Central memory CD8-positive, alpha-beta T cell (primary cell): ENCODE measurements around the gene EIF1.
A peak's percentile ranks its signal among the peaks of the same experiment; 100 is the strongest.
"Not testable (repeated sequence)": the region's sequence is repeated elsewhere in the genome, so short reads cannot be mapped to it uniquely, and the experiment has no call there.

Experiments used
- ATAC-seq: fragments of 150-1000 bp; cut with Tn5 transposase; replicated peaks from 2 replicates; pipeline ENCODE4 v1.10.0; 2022; ENCODE audit warnings: mild to moderate bottlenecking, moderate FRiP score, moderate number of reproducible peaks; ENCODE audit not compliant: poor library complexity, severe bottlenecking; ENCODE audit errors: extremely low read depth
- DNase-seq, 2 donors: peaks; one replicate each; pipeline ENCODE4 v3.0.0; 2021; ENCODE audit warnings: low spot score in 2 of 2
- H3K27ac Mint-ChIP-seq: one replicate; pipeline ENCODE4 v1.8.0; 2022; ENCODE audit warnings: low read depth, mild to moderate bottlenecking, moderate library complexity, mixed read lengths
- H3K27me3 Mint-ChIP-seq: one replicate; pipeline ENCODE4 v1.8.0; 2022; ENCODE audit warnings: mixed read lengths
- H3K36me3 Mint-ChIP-seq: one replicate; pipeline ENCODE4 v1.8.0; 2022; ENCODE audit warnings: mild to moderate bottlenecking, moderate library complexity, mixed read lengths; ENCODE audit not compliant: insufficient read depth
- H3K4me1 Mint-ChIP-seq: one replicate; pipeline ENCODE4 v1.8.0; 2022; ENCODE audit warnings: mixed read lengths
- H3K4me3 Mint-ChIP-seq: one replicate; pipeline ENCODE4 v1.8.0; 2022; ENCODE audit warnings: mild to moderate bottlenecking, moderate library complexity, mixed read lengths
- H3K9me3 Mint-ChIP-seq: one replicate; pipeline ENCODE4 v1.8.0; 2022; ENCODE audit warnings: mixed read lengths

The EIF1 gene

DNA sequence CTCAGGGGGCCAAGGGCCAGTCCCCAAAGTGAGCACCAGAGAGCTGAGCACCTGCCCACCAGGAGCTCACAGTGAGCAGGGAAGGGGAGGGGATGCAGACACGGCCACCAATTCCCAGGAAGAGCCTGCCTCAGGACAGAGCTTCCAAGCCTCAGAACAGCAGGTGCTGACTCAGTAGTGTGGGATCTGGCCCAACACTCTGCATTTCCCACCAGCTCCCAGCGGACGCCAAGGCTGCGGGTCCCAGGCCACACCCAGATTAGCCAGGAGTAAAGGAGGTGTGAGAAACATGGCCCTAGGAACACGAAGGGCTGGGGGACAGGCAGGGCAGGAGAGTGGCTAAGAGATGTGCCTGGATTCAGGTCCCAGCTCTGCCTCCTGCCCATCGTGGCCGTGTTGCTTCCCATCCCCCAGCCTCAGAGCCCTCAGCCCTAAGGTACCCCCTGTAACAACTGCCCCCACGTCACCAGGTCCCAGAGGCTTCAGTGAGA is 28.4 kb upstream of the EIF1 start:
- no peak overlapping the region for H3K27ac Mint-ChIP-seq
- no peaks in the 10 kb centered on the region for H3K9me3 Mint-ChIP-seq
- no peak overlapping the region for H3K4me3 Mint-ChIP-seq
- peaks cover 4% of the 10 kb centered on the region for H3K4me1 Mint-ChIP-seq
- no peak for ATAC-seq
- no peak for DNase-seq
- H3K36me3 Mint-ChIP-seq: peaks cover 5% of the 10 kb centered on the region
- no peaks in the 10 kb centered on the region for H3K27me3 Mint-ChIP-seq

DNA sequence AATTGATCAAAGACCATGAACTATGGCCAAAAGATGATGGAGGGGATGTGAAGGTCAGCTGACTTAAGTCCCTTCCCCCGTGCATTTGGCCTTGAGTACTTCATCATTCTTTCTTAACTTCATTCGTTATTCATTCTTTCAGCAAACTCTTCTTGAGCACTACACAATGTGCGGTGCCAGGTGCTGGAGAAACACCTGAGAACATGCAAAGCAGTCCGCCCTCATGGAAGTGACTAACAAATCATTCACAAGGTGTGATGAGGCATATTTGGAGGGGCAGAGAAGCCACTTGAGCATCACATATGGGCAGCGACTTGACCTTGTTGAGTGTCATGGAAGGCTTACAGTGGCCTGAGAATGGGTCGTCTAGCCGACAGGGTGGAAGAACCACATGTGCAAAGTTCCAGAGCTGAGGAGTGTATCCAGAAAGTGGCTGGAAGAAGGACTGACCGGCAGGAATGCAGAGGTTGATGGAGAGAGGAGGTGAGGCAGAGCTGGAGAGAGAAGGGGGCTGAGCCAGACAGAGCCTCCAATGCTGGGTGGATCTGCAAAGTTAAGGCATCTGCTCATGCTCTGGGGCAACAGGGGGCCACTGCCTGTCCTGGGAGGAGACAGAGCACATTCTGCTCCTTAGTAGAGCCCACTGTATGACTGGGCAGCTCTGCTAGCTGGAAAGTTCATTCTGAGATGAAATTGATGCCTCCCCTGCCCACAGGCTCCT is 25.1 kb upstream of the EIF1 start:
- Mint-ChIP-seq H3K27me3 (no peaks in the 10 kb centered on the region), H3K27ac (no peak overlapping the region), H3K4me1 (peaks cover 24% of the 10 kb centered on the region), H3K9me3 (no peaks in the 10 kb centered on the region), H3K36me3 (peaks cover 11% of the 10 kb centered on the region), H3K4me3 (no peak overlapping the region)
- no peak for DNase-seq
- ATAC-seq: no peak

DNA sequence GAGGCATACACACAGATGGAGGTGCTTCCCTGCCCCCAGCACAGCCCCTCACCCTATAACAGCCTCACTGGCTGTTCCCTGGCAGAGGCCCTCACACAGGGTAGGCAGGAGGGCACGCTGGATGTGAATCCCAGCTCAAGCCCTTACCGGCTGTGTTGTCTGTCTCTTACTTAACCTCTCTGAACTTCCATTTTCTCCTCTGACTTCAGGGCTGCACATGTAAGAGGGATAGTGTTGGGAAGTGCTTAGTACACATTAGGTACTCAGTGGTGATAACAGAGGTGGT is 24.6 kb upstream of the EIF1 start:
- Mint-ChIP-seq H3K27ac (no peak overlapping the region), H3K36me3 (peaks cover 11% of the 10 kb centered on the region), H3K9me3 (no peaks in the 10 kb centered on the region), H3K4me1 (peaks cover 24% of the 10 kb centered on the region), H3K27me3 (no peaks in the 10 kb centered on the region), H3K4me3 (no peak overlapping the region)
- ATAC-seq (no peak), DNase-seq (no peak)

DNA sequence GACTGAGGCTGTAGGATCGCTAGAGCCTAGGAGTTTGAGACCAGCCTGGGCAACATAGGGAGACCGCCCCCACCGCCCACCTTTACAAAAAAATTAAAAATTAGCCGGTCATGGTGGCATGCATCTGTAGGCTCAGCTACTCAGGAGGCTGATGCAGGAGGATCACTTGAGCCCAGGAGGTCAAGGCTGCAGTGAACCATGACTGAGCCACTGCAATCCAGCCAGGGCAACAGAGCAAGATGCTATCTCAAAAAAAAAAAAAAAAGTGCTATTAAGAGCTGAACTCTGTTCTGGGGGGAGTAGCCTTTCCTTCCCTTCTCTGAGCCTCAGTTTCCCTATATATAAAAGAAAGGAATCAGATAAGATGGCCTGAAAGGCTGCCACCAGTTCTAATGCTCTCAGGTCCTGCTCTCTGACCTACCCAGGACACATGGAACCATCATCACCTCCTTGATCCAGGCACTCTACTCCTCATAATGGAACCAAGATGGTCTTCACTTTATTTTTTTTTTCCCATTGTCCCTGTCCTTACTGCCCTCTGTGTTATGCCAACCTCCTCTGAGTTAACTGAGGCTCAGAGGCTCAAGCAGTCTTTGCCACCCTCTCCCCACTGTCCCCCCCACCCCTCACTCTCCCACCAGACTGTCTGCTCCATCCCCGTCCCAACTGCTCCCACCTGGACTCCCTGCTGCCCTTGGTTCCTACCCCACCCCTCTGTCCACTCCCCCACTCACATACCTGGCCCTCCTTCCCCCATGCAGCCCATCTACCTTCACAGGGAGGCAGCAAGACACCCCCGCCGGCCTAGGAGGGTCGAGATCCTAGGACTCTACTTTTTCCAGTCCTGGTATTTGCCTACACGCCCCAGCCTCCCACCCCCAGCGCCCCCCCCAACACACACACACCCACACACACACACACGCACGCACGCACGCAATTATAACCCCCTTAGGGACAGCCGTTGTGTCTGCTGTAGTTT is 23.8 kb upstream of the EIF1 start:
- ATAC-seq: no peak
- Mint-ChIP-seq H3K27me3 (no peaks in the 10 kb centered on the region), H3K36me3 (peaks cover 11% of the 10 kb centered on the region), H3K27ac (peak overlapping the region; percentile 35), H3K4me3 (peak overlapping the region; percentile 88), H3K4me1 (peaks cover 24% of the 10 kb centered on the region), H3K9me3 (no peaks in the 10 kb centered on the region)
- no peak for DNase-seq

DNA sequence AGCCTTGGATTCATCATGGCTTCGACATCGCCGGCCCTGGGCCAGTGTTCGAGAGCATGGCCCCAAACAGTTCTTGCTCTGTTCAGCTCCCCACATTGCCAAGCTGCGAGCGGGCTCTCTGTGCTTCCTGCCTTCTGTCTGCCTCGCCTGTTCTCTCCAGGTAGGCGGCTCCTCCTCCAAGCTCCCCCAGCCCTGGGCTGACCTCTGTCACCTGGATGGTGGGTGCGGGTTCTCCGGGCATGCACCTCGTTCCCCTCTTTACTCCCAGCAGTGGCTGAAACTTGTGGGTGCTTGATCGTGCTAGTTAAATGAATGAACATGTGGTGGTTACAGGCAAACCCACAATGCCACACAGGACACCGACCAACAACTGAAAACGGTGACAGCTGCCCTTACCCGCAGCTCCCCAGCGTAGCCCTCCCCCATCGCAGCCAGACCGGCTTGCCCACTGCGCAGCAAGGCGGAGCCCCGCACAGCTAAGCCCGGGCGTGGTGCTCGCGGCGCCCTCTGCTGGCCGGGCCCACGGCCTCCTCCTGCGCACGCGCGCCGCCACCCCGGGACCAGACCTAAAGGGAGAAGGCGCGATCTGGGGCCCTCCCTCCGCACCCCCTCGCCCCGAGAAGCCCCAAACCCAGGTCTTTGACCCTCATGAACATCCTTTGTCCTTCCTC is 23.0 kb upstream of the EIF1 start:
- DNase-seq (peak; percentile 87 to 92), ATAC-seq (peak; percentile 78)
- H3K9me3 Mint-ChIP-seq: no peaks in the 10 kb centered on the region
- H3K4me1 Mint-ChIP-seq: peaks cover 24% of the 10 kb centered on the region
- H3K27me3 Mint-ChIP-seq: no peaks in the 10 kb centered on the region
- peak overlapping the region; percentile 97 for H3K27ac Mint-ChIP-seq
- peaks cover 9% of the 10 kb centered on the region for H3K36me3 Mint-ChIP-seq
- peak overlapping the region; percentile 88 for H3K4me3 Mint-ChIP-seq

DNA sequence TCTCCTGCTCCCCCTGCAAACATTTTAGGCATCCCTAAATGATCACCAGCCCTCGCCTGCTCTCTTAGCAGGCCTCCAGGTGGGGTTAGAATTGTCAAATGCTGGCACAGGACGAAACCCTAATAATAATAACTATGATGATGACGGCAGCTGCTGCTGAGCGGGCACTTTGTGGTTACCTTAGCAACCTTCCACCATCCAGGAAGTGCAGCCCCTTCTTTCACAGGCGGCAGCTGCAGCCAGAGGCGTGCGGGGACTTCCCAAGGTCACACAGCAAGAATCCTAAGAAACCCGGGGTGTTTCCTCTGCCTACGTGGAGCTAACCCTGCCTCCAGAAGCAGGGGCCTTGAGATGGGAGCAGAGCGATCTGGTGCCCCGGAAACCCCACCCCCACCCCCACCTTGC is 22.4 kb upstream of the EIF1 start:
- H3K27me3 Mint-ChIP-seq: no peaks in the 10 kb centered on the region
- peak overlapping the region; percentile 88 for H3K4me3 Mint-ChIP-seq
- H3K9me3 Mint-ChIP-seq: no peaks in the 10 kb centered on the region
- peaks cover 24% of the 10 kb centered on the region for H3K4me1 Mint-ChIP-seq
- H3K36me3 Mint-ChIP-seq: peaks cover 9% of the 10 kb centered on the region
- peak; percentile 71 for ATAC-seq
- peak overlapping the region; percentile 97 for H3K27ac Mint-ChIP-seq
- peak in 1 of 2 donors; percentile 73 for DNase-seq

DNA sequence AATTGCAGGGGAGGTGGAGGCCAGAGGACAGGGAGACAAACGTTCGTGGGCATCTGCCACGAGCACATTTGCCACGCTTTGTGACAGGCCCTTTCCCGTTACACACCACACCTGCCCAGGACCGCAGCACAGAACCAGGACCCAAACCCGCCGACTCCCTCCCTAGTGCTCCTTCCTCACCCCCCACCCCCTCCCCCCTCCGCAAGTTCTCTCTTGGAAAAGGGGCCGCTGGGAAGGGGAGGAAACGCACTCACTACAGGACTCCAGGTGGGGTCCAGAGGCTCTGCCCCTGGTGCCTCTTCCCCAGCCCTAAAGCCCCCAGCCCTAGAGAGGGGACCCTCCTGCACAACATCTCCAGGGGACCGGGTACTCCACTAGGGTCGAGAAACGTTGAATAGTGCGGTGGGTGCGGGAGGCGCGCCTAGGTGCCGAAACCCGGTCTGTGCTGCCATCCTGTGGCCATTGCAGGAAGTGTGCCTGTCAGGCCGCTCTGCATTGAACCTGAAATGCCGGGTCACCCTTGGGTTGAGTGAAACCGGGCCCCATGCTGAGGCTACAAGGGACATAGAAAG is 21.9 kb upstream of the EIF1 start:
- H3K4me1 Mint-ChIP-seq: peaks cover 24% of the 10 kb centered on the region
- ATAC-seq (peak; percentile 56), DNase-seq (peak; percentile 80 to 87)
- H3K27me3 Mint-ChIP-seq: no peaks in the 10 kb centered on the region
- H3K27ac Mint-ChIP-seq: peak overlapping the region; percentile 97
- H3K9me3 Mint-ChIP-seq: no peaks in the 10 kb centered on the region
- peak overlapping the region; percentile 88 for H3K4me3 Mint-ChIP-seq
- H3K36me3 Mint-ChIP-seq: peaks cover 9% of the 10 kb centered on the region

DNA sequence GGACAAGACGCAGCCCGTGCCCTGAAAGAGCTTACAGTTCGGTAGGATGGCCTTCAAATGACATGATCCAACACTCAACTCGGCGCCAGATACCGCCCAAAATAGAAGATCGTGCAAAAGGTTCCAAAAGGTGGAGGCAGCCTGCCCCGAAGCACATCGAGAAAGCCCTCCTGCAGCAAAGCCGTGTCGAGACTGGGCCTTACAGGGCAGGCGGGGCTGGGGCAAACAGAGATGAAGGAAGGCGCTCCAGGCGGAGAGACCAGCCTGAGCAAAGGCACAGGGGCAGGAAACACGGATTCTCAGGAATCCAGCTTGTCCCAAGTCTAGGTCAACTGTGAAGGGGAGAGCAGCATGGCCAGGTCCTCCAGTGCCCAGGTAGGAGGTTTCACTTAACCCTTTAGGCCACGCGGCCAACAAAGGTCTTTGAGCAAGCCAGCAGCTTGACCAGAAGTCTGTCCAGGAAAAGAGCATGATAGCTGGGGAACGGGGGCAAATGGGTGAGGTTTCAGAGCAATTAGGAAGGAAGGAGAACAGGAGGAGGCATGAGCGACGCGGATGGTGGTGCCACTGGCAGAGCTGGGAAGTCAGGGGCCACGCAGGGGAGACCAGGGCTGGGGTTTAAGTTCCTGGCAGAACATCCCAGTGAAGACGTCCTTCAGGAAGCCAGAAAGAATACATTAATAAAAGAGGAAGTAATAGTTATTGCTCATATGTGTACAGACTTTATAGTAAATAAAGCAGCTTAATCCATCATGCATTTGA is 21.2 kb upstream of the EIF1 start:
- Mint-ChIP-seq H3K4me1 (peaks cover 24% of the 10 kb centered on the region), H3K27ac (peak overlapping the region; percentile 97), H3K36me3 (peaks cover 9% of the 10 kb centered on the region), H3K27me3 (no peaks in the 10 kb centered on the region), H3K4me3 (peak overlapping the region; percentile 88), H3K9me3 (no peaks in the 10 kb centered on the region)
- no peak for ATAC-seq
- DNase-seq: no peak

DNA sequence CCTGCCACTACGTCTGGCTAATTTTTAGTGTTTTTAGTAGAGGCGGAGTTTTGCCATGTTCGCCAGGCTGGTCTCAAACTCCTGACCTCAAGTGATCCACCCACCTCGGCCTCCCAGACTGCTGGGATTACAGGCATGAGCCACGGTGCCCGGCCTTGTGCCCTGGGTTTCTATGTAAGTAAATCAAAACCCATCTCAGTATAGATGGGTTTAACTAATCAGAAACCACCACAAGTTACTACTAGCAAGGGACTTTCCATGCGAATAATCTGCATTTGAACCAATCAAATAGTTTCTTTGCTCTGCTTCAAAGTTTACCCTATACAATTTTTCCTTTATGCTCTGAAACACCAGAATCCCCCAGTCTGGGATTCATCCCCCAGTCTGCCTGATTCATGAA is 16.5 kb upstream of the EIF1 start:
- DNase-seq (no peak), ATAC-seq (no peak)
- Mint-ChIP-seq H3K27ac (no peak overlapping the region), H3K36me3 (no peaks in the 10 kb centered on the region), H3K27me3 (no peaks in the 10 kb centered on the region), H3K4me3 (no peak overlapping the region), H3K9me3 (no peaks in the 10 kb centered on the region), H3K4me1 (peaks cover 3% of the 10 kb centered on the region)

DNA sequence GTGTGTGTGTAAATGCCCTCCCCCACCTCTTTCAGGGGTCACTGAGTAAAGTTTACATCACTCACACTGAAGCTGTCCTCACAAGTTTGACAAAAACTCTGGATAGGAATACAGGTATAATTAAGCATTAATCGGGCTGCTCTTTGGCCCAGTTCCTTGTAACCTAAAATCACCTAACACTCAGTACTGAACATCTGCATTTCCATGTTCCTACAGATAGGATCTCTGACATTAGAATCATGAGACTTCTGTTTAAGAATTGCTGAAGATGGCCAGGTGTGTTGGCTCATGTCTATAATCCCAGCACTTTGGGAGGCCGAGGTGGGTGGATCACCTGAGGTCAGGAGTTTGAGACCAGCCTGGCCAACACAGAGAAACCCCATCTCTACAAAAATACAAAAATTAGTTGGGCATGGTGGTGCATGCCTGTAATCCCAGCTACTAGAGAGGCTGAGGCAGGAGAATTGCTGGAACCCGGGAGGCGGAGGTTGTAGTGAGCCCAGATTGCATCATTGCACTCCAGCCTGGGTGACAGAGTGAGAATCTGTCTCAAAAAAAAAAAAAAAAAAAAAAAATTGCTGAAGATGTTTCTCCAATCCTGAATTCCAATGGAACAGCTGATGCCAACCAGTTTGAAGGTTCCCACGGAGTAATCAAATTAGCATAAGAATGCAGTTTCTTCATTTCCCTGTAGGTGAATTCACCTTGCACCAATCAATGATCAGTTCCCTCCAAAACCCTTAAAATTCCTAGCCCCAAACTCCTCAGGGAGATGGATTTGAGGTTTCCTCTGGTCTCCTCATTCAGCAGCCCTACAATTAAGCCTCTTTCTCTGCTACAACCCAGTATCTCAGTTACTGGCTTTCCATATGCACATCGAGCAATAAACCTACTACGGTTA is 13.3 kb upstream of the EIF1 start:
- not testable (repeated sequence) for H3K27me3 Mint-ChIP-seq, DNase-seq, H3K4me3 Mint-ChIP-seq, ATAC-seq, H3K36me3 Mint-ChIP-seq, H3K27ac Mint-ChIP-seq, H3K9me3 Mint-ChIP-seq
- peaks cover 22% of the 10 kb centered on the region for H3K4me1 Mint-ChIP-seq

DNA sequence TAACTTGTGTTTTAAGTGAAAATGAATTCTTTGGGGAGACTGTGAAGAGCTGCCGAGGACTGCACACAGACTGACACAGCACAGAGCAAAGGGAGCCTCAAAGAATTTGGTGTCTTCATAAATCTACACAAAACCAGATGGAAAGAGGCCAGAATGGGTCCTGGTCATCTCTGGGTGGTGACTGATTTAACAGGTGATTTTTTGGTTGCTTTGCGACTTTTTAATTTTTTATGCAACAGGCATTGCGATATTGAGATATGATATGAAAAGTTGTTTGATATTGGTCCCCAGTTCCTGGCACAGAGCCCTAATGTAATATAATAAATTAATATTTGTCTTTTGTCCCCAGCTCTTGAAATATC is 12.6 kb upstream of the EIF1 start:
- Mint-ChIP-seq H3K4me1 (peaks cover 22% of the 10 kb centered on the region), H3K36me3 (peaks cover 4% of the 10 kb centered on the region), H3K9me3 (no peaks in the 10 kb centered on the region), H3K27me3 (no peaks in the 10 kb centered on the region), H3K27ac (no peak overlapping the region), H3K4me3 (no peak overlapping the region)
- DNase-seq (no peak), ATAC-seq (no peak)
